RKO (cell line): ENCODE measurements around the gene GOLGA2.

ENCODE experiments used
- DNase-seq: peaks from one replicate; pipeline ENCODE4 v3.0.0-alpha.2; 2016; ENCODE audit warnings: low spot score

The GOLGA2 gene

GRCh38 chr9:128275198-128276007, at the start of gene GOLGA2:
Gene GOLGA2 (minus strand): TSS chr9:128276007. CDS start chr9:128275976, 31 bp downstream.
- DNase-seq = peak; percentile 61

GRCh38 chr9:128324401-128324800, 48.6 kb upstream of the GOLGA2 start:
- DNase-seq = no peak

GRCh38 chr9:128323791-128324190, 48.0 kb upstream of the GOLGA2 start:
- DNase-seq = no peak

- peak; percentile 71 for DNase-seq
These were observed 47.5 kb upstream of the GOLGA2 start for GRCh38 chr9:128323212-128323730.

- peak; percentile 99 for DNase-seq
These were observed 46.8 kb upstream of the GOLGA2 start, which contains the start of the genes COQ4 and TRUB2 for GRCh38 chr9:128322404-128323211. Gene COQ4 (plus strand): TSS chr9:128322839. CDS start chr9:128322859, 20 bp downstream. Gene TRUB2 (minus strand): TSS chr9:128322447. CDS start chr9:128322408, 39 bp downstream.

GRCh38 chr9:128321879-128322403, 46.1 kb upstream of the GOLGA2 start:
- DNase-seq = no peak

- DNase-seq = peak; percentile 52
These were observed 45.5 kb upstream of the GOLGA2 start for GRCh38 chr9:128321343-128321742.

- DNase-seq = no peak
These were observed 41.8 kb upstream of the GOLGA2 start for GRCh38 chr9:128317629-128318028.

- no peak for DNase-seq
These were observed 40.6 kb upstream of the GOLGA2 start for GRCh38 chr9:128316421-128316820.

GRCh38 chr9:128314697-128315096, 38.9 kb upstream of the GOLGA2 start:
- no peak for DNase-seq

GRCh38 chr9:128310461-128310860, 34.7 kb upstream of the GOLGA2 start:
- DNase-seq = no peak

- DNase-seq = no peak
These were observed 33.7 kb upstream of the GOLGA2 start for GRCh38 chr9:128309551-128309950.

GRCh38 chr9:128304971-128305288, 29.1 kb upstream of the GOLGA2 start:
- no peak for DNase-seq

GRCh38 chr9:128304136-128304970, 28.5 kb upstream of the GOLGA2 start:
- no peak for DNase-seq

- DNase-seq = no peak
These were observed 23.0 kb upstream of the GOLGA2 start for GRCh38 chr9:128298535-128299482.

GRCh38 chr9:128297221-128297773, 21.5 kb upstream of the GOLGA2 start:
- DNase-seq = no peak

- no peak for DNase-seq
These were observed 20.8 kb upstream of the GOLGA2 start for GRCh38 chr9:128296340-128297220.

GRCh38 chr9:128294142-128294541, 18.3 kb upstream of the GOLGA2 start:
- DNase-seq = no peak

GRCh38 chr9:128293091-128293490, 17.3 kb upstream of the GOLGA2 start:
- no peak for DNase-seq
